ENCODE measurements around the gene HOXB2.
A peak's percentile ranks its signal among the peaks of the same experiment; 100 is the strongest.

HOXB2 gene

GRCh38 chr17:48541577-48542113 is 3.3 kb downstream of the HOXB2 start (continued):
- TF ChIP-seq ZNF280C (tag by site-specific recombination; IDR thresholded peaks at IDR 0.05), result no peak
- no peak for TF ChIP-seq HIC1 (tag by site-specific recombination; IDR thresholded peaks at IDR 0.05)
- TF ChIP-seq ZNF274 (IDR thresholded peaks at IDR 0.05; ENCODE audit: low read length), result no peak
- no peak for TF ChIP-seq ZNF274 (tag by site-specific recombination; IDR thresholded peaks at IDR 0.05; ENCODE audit: borderline replicate concordance)
- TF ChIP-seq ZSCAN18 (tag by site-specific recombination; IDR thresholded peaks at IDR 0.05), result no peak
- no peak for TF ChIP-seq AEBP2 (tag by site-specific recombination; IDR thresholded peaks at IDR 0.05; ENCODE audit: borderline replicate concordance)
- TF ChIP-seq ZNF140 (tag by site-specific recombination; IDR thresholded peaks at IDR 0.05), result no peak
- TF ChIP-seq ZNF311 (tag by site-specific recombination; IDR thresholded peaks at IDR 0.05; ENCODE audit: borderline replicate concordance), result no peak
- TF ChIP-seq ZNF518A (tag by site-specific recombination; conservative IDR thresholded peaks at IDR 0.05; ENCODE audit: low read depth), result no peak
- no peak for TF ChIP-seq ZNF18 (tag by site-specific recombination; IDR thresholded peaks at IDR 0.05)
- no peak for TF ChIP-seq FEZF1 (tag by site-specific recombination; IDR thresholded peaks at IDR 0.05)
- no peak for TF ChIP-seq ZNF10 (tag by site-specific recombination; IDR thresholded peaks at IDR 0.05)
- no peak for TF ChIP-seq ZNF580 (tag by site-specific recombination; IDR thresholded peaks at IDR 0.05)
- no peak for TF ChIP-seq ZSCAN16 (tag by site-specific recombination; IDR thresholded peaks at IDR 0.05)
- TF ChIP-seq ZBTB20 (tag by site-specific recombination; IDR thresholded peaks at IDR 0.05), result no peak
- TF ChIP-seq ZNF768 (tag by site-specific recombination; IDR thresholded peaks at IDR 0.05), result no peak
- no peak for TF ChIP-seq ZNF776 (tag by site-specific recombination; IDR thresholded peaks at IDR 0.05; ENCODE audit: borderline replicate concordance)
- TF ChIP-seq KLF1 (tag by site-specific recombination; IDR thresholded peaks at IDR 0.05), result no peak
- TF ChIP-seq ZNF394 (tag by site-specific recombination; IDR thresholded peaks at IDR 0.05; ENCODE audit: borderline replicate concordance), result 0 out of 2 replicates have a peak, but pooled peaks have one; percentile 27
- no peak for TF ChIP-seq SCRT1 (tag by site-specific recombination; IDR thresholded peaks at IDR 0.05; ENCODE audit: borderline replicate concordance)
- TF ChIP-seq ZFP3 (tag by site-specific recombination; IDR thresholded peaks at IDR 0.05; ENCODE audit: low read depth), result no peak
